Colon (tissue), 2 donors: ENCODE measurements around the gene IQCE.

Source experiments
- FAIRE-seq: peaks from 2 replicates; lab custom pipeline; 2012; peaks lifted over from hg19 to GRCh38; lab: Jason Lieb, UNC
- donor health status: control.
- donor health status: control.

IQCE gene

DNA sequence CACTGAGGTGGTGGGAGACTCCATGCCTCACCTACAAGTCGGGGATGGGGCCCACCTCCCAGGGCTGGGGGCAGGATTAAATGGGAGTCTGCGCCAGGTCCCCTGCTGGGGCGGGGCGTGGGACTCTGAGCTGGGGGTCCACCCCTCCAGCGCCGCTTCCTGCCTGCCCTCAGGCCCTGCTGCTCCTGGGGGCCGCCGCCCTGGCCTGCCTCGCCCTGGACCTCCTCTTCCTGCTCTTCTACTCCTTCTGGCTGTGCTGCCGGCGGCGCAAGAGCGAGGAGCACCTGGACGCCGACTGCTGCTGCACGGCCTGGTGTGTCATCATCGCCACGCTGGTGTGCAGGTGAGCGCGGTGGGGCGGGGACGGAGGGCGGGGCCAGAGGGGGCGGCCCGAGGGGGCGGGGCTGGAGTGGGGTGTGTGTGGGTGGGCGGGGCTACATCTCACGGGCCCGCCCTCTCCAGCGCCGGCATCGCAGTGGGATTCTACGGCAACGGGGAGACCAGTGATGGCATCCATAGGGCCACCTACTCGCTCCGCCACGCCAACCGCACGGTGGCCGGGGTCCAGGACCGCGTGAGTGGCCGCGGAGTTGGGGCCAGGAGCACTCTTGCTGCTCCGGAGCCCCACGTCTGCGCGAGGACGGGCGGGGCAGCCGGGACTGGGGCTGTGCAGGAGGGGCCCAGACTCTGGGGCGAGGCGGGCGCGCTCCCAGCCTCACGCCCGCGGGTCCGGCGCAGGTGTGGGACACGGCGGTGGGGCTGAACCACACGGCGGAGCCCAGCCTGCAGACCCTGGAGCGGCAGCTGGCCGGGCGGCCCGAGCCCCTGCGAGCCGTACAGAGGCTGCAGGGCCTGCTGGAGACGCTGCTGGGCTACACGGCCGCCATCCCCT, 88.1 kb downstream of the IQCE start:
- no peak for FAIRE-seq

- FAIRE-seq, result no peak
Observed at GRCh38 chr7:2647594-2648172, 88.9 kb downstream of the IQCE start.

DNA sequence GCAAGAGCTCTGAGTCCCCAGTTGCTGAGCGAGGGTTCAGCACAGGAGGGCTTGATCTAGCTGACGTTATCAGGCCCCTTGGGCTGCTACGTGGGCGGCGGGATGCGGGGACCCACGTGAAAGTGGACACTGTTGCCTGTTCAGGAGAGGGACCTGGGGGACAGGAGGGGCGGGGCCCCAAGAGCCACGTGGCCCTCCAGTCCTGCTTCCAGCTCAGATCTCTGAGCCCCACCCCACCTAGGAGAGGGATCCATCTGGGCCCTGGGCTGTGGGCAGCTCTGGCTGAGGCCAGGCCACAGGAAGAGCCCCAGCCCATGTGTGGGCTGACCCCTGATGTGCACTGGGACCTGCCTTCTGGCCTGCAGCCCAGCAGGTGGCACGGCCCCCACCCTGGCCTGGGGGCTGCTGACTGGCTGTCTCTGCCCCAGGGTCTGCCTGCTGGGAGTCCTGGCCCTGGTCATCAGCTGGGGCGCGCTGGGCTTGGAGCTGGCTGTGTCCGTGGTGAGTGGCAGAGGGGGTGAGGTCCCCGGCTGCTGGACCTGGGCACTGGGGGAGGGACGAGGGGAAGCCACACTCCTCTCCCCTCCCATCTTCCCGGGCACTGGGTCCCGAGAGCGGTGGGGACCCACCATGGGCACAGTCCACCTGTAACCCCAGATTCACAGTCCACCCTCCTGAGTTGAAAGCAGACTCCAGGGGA, 90.5 kb downstream of the IQCE start:
- no peak for FAIRE-seq

- FAIRE-seq, result no peak
Observed at GRCh38 chr7:2649991-2650390, 91.2 kb downstream of the IQCE start.

DNA sequence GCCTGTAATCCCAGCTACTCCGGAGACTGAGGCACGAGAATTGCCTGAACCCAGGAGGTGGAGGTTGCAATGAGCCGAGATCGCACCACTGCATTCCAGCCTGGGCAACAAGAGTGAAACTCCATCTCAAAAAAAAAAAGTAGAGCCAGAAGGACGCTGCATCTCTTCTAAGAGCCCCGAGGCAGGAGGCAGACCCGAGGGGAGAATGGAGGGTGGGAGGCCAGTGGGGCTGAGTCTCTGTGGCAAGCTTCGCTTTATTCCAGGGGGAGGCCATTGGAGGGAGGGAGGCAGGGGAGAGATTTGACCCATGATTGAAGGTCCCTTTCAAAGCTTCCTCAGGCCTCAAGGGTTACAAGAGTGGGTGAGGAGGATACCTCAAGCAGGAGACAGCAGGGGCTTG, 91.7 kb downstream of the IQCE start:
- FAIRE-seq, result no peak

DNA sequence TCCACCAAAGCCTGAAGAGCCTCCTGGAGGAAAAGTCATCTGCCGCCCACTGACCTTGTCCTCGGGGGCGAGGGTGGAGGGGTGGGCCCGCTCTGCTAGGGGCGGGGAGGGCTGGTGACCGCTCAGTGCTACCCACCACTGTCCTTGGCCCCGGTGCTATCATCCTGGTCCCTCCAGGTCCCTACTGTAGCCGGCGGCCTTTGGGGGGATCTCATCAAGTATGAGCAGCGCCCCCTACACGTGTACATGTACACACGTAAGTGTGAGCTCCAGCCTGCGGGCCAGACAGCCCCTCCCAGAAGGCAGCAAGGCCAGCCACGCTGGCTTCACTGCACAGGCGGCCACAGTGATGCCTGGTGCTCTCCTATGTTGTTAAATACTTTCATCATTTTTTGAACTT, 92.6 kb downstream of the IQCE start:
- FAIRE-seq, result no peak

DNA sequence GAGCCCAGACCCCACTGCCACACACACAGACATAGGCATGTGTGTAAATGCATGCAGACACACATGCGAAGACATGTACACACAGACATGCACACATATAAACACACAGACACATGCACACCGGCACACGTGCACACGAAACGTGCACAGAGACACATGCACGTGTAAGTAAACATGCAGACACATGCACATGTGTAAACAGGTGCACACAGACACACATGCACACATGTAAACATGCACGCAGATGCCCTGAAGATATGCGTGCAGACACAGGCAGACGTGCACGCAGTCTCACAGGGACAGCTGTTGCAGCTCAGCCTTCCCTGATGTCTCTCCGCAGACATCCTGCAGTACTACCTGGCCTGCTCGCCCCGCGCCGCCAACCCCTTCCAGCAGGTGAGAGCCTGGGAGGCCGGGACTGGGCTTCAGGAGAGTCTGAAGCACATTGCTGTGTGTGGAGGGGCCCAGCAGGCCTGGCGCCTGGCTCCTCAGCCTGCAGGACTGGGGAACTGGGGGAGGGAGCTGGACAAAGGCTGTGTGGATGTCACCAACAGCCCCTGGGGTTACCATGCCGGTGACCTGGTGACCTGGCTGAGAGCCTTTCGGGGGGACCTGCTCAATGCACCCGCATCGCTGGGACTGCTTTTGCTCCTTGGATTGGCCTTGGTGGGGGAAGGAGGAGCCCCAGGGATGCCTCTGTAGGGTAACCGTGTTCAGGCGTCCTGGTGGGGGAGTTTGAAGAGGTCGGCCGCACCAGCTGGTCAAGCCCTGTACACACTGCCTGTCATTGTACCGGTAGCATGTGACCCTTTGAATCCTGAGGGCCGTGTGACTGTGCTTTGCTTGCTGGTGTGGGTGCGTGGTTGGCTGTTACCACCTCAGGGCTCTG, 93.3 kb downstream of the IQCE start:
- no peak for FAIRE-seq

DNA sequence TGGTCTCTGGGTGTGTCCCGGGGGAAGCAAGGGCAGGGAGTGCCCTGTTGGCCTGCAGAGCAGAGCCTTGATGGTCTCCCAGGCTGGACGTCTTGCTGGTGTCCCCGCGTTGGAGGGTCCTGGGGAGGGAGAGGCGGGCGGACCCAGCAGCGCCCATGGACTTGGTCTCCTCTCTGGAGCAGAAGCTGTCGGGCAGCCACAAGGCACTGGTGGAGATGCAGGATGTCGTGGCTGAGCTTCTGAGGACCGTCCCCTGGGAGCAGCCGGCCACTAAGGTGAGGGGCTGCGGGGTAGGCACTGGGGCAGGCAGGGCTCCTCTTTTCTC, 93.9 kb downstream of the IQCE start:
- no peak for FAIRE-seq

- no peak for FAIRE-seq
Observed at GRCh38 chr7:2654059-2654458, 95.3 kb downstream of the IQCE start.

GRCh38 chr7:2655870-2656614, 97.3 kb downstream of the IQCE start:
- no peak for FAIRE-seq

DNA sequence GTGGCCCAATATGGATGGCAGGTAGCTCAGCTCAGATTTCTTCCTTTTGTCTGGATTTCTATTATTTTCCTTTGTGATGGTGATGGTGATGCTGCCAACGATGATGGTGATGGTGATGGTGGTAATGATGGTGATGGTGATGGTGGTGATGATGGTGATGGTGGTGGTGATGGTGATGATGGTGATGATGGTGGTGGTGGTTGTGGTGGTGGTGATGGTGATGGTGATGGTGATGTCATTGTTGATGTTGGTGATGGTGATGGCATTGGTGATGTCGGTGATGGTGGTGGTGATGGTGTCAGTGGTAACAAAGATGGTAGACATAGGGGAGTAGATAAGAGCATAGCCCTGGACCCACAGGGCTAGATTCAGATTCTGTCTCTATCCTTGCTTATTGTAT, 98.4 kb downstream of the IQCE start:
- no peak for FAIRE-seq

DNA sequence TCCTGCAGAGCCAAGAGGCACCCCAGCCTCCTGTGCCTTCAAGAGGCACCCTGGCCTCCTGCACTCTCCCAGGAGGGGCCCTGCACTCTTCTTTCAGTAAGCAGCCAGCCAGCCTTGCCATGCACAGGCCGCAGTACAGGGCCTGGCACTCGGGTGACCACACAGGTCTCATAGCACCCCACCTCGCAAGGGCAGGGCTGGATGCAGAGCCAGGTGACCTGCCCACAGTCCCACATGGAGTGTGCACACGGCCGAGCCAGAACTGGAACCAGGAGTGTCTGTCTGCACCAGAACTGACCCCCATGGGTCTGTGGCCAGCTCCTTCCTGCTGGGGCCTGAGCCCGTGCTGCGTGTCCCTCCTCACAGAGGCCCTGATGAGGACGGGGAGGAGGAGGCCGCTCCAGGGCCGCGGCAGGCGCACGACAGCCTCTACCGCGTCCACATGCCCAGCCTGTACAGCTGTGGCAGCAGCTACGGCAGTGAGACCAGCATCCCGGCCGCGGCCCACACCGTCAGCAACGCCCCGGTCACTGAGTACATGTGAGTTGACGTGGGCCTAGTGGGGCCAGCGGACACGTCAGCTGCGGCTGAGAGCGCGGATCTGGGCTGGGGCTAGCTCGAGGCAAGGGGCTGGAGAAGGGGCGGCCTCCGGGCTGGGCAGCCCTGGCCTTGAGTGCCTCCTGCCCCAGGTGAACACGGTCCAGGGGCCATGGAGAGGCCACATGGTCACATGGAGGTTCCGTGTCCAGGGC, 99.3 kb downstream of the IQCE start:
- no peak for FAIRE-seq

GRCh38 chr7:2658941-2659340, 100.2 kb downstream of the IQCE start:
- FAIRE-seq, result no peak

DNA sequence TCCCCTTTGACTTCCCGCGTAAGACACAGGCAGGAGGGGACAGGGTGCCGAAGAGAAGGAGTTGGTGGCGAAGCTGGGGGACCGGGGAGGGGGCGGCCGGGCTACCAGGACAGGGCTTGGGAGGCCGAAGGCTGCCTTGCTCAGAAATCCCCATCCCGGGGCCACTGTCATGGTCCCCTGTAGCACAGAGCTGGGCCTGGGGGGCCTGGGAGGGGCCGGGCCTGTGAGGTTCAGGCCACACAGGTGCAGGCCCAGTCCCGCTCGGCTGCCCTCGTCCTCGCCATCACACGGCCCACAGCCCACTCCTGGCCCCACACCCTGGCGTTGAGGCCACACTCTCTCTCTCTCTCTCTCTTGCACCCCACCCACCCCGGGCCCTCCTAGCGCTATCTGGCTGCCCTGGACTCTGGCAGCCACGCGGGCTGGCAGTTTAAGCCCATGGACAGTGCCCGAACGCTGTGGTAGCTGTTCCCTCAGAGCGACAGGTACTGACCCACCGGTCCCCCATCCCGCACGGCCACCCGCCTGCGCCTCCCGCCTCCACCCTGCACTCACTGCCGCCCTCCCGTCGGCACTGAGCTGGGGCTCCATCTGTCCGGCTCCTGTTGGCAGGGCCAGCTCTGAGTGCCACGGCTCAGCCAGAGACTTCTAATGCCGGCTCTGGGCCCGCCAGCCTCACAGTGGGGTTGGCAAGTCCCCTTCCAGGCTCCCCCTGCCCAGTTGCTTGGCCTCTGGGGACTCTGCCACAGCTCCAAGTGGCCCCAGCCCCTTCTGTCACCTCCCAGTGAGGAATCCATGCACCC, 101.0 kb downstream of the IQCE start:
- no peak for FAIRE-seq

- FAIRE-seq, result no peak
Observed at GRCh38 chr7:2660359-2661095, 101.7 kb downstream of the IQCE start.

- FAIRE-seq, result no peak
Observed at GRCh38 chr7:2661096-2661449, 102.3 kb downstream of the IQCE start.

- FAIRE-seq, result no peak
Observed at GRCh38 chr7:2661602-2662272, 103.0 kb downstream of the IQCE start.

- FAIRE-seq, result no peak
Observed at GRCh38 chr7:2662273-2663120, 103.7 kb downstream of the IQCE start.
